Ecto neural progenitor cell (in vitro differentiated cells): Measurements from ENCODE around the gene GFY.

Experiments used
- DNase-seq: peaks from one replicate; pipeline ENCODE4 v3.0.0-alpha.2; 2018; ENCODE audit warnings: low spot score

The GFY gene

GRCh38 chr19:49408816-49409440 lies 16.3 kb upstream of the GFY start:
- DNase-seq: no peak

DNA sequence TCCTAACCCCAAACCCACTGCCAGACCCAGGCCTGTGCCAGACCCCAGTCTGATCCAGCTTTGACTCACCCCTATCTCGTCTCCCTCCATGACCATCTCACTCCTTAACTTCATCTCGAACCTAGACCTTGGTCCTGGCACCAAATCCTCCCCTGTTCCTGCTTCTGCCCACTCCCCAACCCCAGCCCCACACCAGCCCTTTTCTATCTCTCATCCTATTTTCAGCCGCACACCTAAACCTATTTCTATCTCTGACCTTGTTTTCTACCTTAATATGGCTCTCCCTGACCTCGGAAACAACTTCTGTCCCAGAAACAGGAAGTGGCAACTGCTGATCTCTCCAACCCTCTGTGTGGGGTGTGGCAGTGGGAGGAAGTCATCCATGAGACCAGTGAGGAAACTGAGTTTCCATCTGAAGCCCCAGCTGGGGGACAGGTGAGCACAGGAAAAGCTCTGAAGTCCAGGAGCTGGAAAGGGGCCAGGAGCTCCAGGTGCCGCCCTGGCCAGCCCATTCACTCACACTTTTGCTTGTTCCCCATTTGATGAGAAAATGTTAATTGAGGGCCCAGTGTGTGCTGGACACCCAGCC lies 15.7 kb upstream of the GFY start:
- no peak for DNase-seq

DNA sequence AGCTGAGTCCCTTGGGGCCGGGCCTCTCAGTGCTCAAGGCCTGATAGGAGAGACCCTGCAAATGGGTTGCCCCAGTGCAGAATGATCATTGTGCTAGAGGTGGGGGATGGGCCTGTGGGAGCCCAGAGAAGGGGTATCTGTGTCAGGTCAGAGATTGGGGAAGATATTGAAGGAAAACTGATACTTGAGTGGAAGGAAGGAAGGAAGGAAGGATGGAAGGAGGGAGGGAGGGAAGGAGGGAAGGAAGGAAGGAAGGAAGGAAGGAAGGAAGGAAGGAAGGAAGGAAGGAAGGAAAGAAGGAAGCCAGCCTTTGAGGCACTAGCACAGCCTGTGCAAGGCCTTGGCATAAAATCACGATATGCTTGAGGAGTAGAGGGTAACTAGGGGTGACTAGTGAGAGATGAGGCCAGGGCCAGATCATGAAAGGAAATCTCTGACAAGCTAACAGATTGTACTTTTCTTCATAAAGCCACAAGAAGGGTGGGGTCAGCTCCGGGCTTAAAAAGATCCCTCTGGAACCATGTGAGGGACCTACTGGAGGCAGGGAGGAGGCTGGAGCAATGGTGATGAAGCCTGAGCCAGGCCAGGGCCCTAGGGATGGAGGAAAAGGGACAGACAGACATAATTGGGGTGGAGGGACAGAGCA lies 13.4 kb upstream of the GFY start:
- no peak for DNase-seq

DNA sequence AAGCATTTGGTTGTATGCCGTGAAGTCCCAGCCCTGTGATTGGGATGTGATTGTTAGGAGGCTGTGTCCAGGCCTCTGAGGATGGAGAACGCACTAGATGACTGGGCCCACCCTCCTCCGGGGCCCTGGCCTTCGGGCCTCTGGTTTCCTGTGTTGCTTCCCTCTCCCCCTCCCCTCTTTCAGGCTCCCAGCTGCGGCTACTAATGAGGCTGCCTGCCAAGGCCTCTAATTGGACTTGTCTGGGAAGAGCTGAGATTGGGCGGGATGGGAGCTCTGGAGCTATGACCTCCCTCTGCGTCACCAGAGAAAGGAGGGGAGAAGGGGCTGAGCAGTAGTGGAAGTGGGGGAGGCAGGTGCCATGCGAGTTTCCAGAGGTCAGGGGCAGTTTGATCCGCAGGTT lies 11.8 kb upstream of the GFY start:
- no peak for DNase-seq

- DNase-seq: no peak
These were observed 10.9 kb upstream of the GFY start for GRCh38 chr19:49414256-49414655.

DNA sequence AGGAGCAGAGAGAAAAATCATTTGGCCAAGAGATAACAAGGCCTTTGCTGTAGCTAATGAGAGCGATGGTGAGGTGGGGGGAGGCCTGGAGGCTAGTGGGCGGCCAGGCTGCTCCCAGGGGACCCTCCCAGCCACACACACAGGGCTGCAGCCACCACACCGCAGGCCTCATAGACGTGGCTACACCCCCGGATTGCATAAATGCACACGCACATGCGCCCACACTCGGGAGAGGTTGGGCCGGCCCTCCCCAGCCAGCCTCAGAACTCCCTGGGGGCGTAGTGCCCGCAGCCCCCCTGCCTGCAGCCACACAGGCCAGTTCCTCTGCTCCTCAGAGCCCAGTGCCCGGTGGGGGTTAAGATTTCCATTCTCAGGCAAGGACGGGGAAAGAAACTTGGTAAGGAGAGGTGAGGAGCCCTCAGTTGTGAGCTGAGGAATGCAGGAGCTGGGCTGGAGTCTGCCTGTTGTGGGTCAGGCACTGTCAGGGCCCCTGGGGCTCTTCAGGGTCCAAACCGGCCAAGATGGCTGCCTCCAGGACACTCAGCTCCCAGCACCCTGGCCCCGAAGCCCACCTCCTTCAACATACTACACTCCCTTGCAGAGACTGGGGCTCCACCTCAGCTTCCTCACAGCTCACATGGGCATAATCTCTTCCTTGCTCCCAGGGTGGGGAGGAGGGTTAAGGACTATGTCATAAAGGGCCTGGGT lies 9.9 kb upstream of the GFY start:
- no peak for DNase-seq

DNA sequence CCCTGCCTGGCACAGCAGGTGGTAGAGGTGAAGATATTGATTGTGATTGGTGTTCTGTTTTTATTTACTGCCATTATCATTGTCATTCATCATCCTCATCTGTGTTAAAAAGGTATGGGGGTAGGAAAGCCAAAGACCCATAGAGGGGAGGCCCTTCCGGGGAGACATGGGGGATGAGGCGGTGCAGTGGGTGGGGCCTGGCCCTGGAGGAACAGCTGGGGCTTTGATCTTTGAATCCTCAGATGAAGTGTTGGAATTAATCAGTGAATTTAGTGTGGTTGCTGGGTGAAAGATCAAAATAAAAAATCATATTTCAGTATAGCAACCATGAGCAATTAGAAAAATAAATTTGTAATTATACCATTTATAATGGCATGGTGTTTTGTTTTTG lies 9.4 kb upstream of the GFY start:
- no peak for DNase-seq

GRCh38 chr19:49417088-49417487 lies 8.1 kb upstream of the GFY start:
- DNase-seq: no peak

- no peak for DNase-seq
These were observed 6.7 kb upstream of the GFY start for GRCh38 chr19:49418511-49418910.

DNA sequence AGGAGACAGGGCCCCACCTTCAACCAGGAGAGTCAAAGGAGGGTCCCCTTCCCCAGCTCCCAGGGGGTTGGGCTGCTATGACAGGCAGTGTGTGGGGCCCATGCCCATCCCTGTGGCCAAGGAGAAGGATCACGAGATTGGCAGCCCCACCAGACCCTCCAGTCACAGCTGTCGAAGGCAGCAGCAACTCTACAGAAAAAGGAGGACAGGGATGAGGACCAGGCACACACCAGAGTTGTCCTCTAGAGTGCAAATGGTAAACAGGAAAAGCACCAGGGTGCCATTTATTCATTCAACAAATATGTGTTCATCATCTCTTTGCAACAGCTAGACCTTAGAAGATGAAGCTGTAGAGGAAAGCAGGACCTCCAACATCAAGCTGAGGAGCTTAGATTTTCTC lies 6.0 kb upstream of the GFY start:
- no peak for DNase-seq

- no peak for DNase-seq
These were observed 5.0 kb upstream of the GFY start for GRCh38 chr19:49420227-49420626.

- peak; percentile 95 for DNase-seq
These were observed 3.9 kb upstream of the GFY start for GRCh38 chr19:49421039-49421877.

GRCh38 chr19:49421878-49422202 lies 3.3 kb upstream of the GFY start:
- no peak for DNase-seq

- peak; percentile 90 for DNase-seq
These were observed 2.6 kb upstream of the GFY start for GRCh38 chr19:49422407-49423070.

DNA sequence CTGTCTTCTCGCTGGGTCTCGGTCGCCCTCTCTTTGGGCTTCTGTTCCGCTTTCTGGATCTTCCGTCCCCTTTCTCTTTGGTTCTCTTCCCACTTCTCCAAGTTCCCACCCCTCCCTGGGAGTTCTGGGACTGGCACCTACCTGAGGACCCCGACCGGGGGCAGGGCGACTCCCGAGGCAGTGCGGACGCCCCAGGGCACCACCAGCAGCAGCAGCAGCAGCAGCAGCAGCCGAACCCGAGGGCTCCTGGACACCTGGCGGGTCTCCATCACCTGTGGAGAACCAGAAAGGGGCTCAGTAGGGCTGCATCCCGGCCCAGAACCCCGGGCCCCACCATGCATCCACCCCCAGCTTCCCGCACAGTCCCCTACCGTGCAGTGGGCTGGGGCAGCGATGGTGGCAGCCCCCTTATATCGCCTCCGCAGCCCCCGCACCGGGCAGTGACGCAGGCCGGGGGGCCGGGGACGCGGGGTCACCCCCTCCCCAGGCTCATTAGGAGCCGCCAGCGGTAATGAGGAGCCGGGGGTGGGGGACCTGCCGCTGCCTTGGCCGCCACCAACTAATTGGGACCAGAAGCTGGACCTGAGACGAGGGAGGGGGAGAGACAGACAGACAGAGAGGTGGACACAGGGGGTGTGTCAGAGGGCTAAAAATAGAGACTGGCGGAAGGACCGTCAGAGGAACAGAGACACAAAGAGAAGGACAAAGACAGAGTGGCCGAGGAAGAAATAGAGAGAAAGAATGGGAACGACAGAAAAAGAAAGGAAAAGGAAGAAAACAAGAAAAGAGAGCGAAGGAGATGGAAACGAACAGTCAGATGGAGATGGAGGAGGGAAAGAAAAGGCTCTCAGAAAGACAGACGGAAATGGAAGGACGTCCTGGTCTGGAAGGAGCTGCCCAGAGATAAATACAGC lies 1.9 kb upstream of the GFY start, which contains the start of gene PTH2:
TSS of gene PTH2 (minus strand) at position 371 of the 914 bp plus-strand sequence. CDS start at position 269, 102 bp downstream.
- no peak for DNase-seq

DNA sequence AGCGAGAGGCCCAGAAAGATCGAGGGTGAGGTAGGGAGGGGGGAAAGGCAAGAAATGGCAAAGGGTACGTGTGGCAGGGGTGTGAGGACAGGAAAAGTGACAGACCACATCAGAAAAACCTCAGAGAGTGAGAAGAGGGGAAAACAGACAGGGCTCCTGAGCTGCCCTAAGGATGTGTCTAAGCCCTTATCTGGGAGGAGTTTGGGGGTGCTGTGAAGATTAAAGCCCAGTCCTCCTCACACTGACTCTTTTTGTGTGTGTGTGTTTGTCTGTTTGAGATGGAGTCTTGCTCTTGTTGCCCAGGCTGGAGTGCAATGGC lies 1.2 kb upstream of the GFY start:
- no peak for DNase-seq

GRCh38 chr19:49425922-49426592 lies 869 bp downstream of the GFY start:
- peak; percentile 78 for DNase-seq

- DNase-seq: no peak
These were observed 2.2 kb downstream of the GFY start for GRCh38 chr19:49427339-49427738.

DNA sequence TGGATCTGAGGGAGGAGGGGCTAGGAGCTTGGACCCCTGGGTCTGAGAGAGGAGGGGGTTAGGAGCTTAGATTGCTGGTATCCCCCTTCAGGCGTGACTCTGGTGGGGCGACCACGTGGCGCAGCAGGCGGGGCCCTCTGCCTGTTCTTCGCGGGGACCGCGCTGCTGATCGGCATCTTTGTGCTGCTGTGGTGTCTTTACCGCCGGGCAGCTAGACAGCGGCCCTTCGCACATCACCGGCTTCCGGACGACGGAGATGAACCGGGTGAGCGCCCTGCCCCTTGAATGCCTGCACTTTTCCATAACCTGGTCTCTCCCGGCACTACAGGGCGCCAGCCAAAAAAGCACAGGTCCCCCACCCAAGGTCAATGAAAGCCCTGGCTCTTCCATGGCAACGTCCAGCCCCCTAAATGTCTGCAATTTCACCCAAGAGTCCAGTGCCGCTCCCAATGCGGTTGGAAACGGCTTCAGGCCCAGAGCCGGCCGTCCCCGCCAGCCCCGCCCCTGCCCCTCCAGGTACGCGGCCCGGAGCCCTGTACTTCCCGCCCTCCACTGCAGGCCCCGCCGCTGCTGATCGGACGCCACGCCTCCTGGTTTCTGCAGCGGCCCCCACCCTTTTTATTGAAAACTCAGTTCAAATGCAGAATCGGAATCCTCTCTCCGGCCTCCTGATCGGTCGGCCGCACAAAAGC lies 2.8 kb downstream of the GFY start:
- peak; percentile 73 for DNase-seq
